GM10248 (cell line): ENCODE data around the gene LOXL3.

Source experiments
- CTCF ChIA-PET: fragments of 300-600 bp; sonication (Branson Sonifier 250); formaldehyde crosslinking; extraction: SDS; loops from one replicate; lab custom pipeline; 2021; ENCODE audit warnings: antibody characterized with exemption; lab: Yijun Ruan, JAX
- POLR2A ChIA-PET: fragments of 350-650 bp; sonication (Branson Sonifier 250); formaldehyde crosslinking; extraction: SDS; loops from one replicate; lab custom pipeline; 2020; ENCODE audit warnings: antibody characterized with exemption; lab: Yijun Ruan, JAX
- DNase-seq: peaks from one replicate; pipeline ENCODE4 v3.0.0; 2012; ENCODE audit errors: extremely low spot score
- CTCF ChIP-seq: IDR thresholded peaks from 2 replicates; pipeline ENCODE4 v1.5.1; 2012; ENCODE audit warnings: mild to moderate bottlenecking, low read depth; ENCODE audit errors: extremely low read depth, missing control alignments, control extremely low read depth

Gene LOXL3

GRCh38 chr2:74507926-74508520, 45.7 kb downstream of the LOXL3 start:
- TF ChIP-seq CTCF = no peak
- POLR2A ChIA-PET = interaction anchor here (1.3 kb wide), 1 partner anchor 21 kb away, joined by 5 read pairs; the partner anchor contains the start of genes AUP1 and HTRA2
- peak; percentile 45 for DNase-seq
- CTCF ChIA-PET = interaction anchor here (1.1 to 2.4 kb wide), 7 partner anchors 22 to 81 kb away, joined by 3 to 21 read pairs (median 7); partner anchors contain the start of genes AUP1, CCDC142, HTRA2 and TTC31

- CTCF ChIA-PET = interaction anchor here (0.7 to 2.4 kb wide), 9 partner anchors 13 to 81 kb away, joined by 3 to 11 read pairs (median 4); partner anchors contain the start of genes CCDC142, HTRA2 and TTC31
Observed at GRCh38 chr2:74507145-74507925, 46.4 kb downstream of the LOXL3 start, which contains the start of gene PCGF1. Gene PCGF1 (minus strand): TSS chr2:74507695. CDS start chr2:74507668, 27 bp downstream.

GRCh38 chr2:74505448-74506246, 48.1 kb downstream of the LOXL3 start:
- POLR2A ChIA-PET = no interaction called here
- TF ChIP-seq CTCF = no peak
- DNase-seq = no peak
- CTCF ChIA-PET = interaction anchor here (1.6 to 3.3 kb wide), 6 partner anchors 14 to 82 kb away, joined by 5 to 20 read pairs (median 10); partner anchors contain the start of genes AUP1, CCDC142, HTRA2 and TTC31

More at GRCh38 chr2:74507145-74507925, 46.4 kb downstream of the LOXL3 start, which contains the start of gene PCGF1:
- TF ChIP-seq CTCF = peak; percentile 61
- POLR2A ChIA-PET = interaction anchor here (1.3 kb wide), 1 partner anchor 22 kb away, joined by 5 read pairs; the partner anchor contains the start of genes AUP1 and HTRA2
- DNase-seq = peak; percentile 97

- no peak for DNase-seq
- ChIA-PET POLR2A (interaction anchor here (1.7 kb wide), 1 partner anchor 46 kb away, joined by 8 read pairs; the partner anchor contains the start of gene WBP1), CTCF (interaction anchor here (1.2 to 3.3 kb wide), 7 partner anchors 12 to 83 kb away, joined by 4 to 20 read pairs (median 6); partner anchors contain the start of genes AUP1 and HTRA2)
- no peak for TF ChIP-seq CTCF
Observed at GRCh38 chr2:74504591-74504990, 49.2 kb downstream of the LOXL3 start.

- POLR2A ChIA-PET = interaction anchor here (0.7 to 1.7 kb wide), 2 partner anchors 45 to 49 kb away, joined by 3 to 8 read pairs; partner anchors contain the start of genes INO80B and WBP1
- no peak for DNase-seq
- no peak for TF ChIP-seq CTCF
- CTCF ChIA-PET = interaction anchor here (0.9 to 3.3 kb wide), 12 partner anchors 8 to 84 kb away, joined by 3 to 20 read pairs (median 4); partner anchors contain the start of genes AUP1, CCDC142, HTRA2 and TTC31
Observed at GRCh38 chr2:74503506-74504475, 50.0 kb downstream of the LOXL3 start.
